Breast epithelium (tissue), 4 donors: ENCODE results near the gene CIAO1. TPM values are rescaled to one million over a fixed set of nuclear protein-coding genes. Genes with fewer than 3 reads are reported as not detected.

ENCODE experiments used
- DNase-seq, 2 donors: peaks; one replicate each; pipeline ENCODE4 v3.0.0-alpha.2; 2019; ENCODE audit warnings: low spot score in 2 of 2
- H3K27ac ChIP-seq, 2 donors: fragments of 200-600 bp; sonication (generic) in 1 of 2; one replicate each; pipeline ENCODE4 v1.5.1; 2016 to 2019; ENCODE audit warnings: mild to moderate bottlenecking in 1 of 2
- H3K27me3 ChIP-seq, 2 donors: fragments of 200-600 bp; sonication (generic) in 1 of 2; one replicate each; pipeline versions ENCODE4 v1.5.1 to v1.6.0; 2017 to 2019; ENCODE audit warnings: control low read depth in 1 of 2, mild to moderate bottlenecking in 1 of 2
- H3K36me3 ChIP-seq: fragments of 200-600 bp; one replicate; pipeline ENCODE4 v1.5.1; 2019
- H3K4me1 ChIP-seq, 2 donors: fragments of 200-600 bp; sonication (generic); one replicate each; pipeline ENCODE4 v1.5.1; 2016 to 2019; ENCODE audit warnings: control low read depth in 1 of 2
- H3K4me3 ChIP-seq, 3 donors: fragments of 200-600 bp; sonication (generic); 1 replicate in 2 of 3; 2 replicates in 1 of 3; pipeline ENCODE4 v1.5.1; 2016 to 2019; ENCODE audit warnings: mild to moderate bottlenecking in 3 of 3, moderate library complexity in 2 of 3
- H3K9me3 ChIP-seq, 2 donors: fragments of 200-600 bp; sonication (generic) in 1 of 2; one replicate each; pipeline ENCODE4 v1.5.1; 2016 to 2019; ENCODE audit warnings: control low read depth in 1 of 2
- POLR2A ChIP-seq: fragments of 450-650 bp; IDR thresholded peaks from one replicate; pipeline ENCODE4 v1.6.1; 2016; ENCODE audit warnings: antibody characterized with exemption, mild to moderate bottlenecking, moderate library complexity
- POLR2AphosphoS5 ChIP-seq, 3 donors: sonication (generic); formaldehyde crosslinking; IDR thresholded peaks; one replicate each; pipeline ENCODE4 v1.6.1; 2017; ENCODE audit warnings: antibody characterized with exemption in 3 of 3
- intact Hi-C: fragments of 100-400 bp; cut with DNase I; formaldehyde crosslinking; loops from one replicate; pipeline ENCODE4 v1.15.1; 2023; ENCODE audit warnings: low total_unique reads
- total RNA-seq, 3 donors: library from RNA; depleted of rRNA; stranded (reverse); fragments of >200 nt; gene quantifications; one replicate each; pipeline ENCODE4 v1.1.0, GENCODE V29; 2016
- TF ChIP-seq, protein P1 (sequence below), 3 donors: fragments of 450-650 bp; IDR thresholded peaks; one replicate each; pipeline ENCODE4 v1.5.1; 2016 to 2017; ENCODE audit warnings: antibody characterized with exemption in 3 of 3, mild to moderate bottlenecking in 3 of 3, moderate library complexity in 3 of 3

The CIAO1 gene
- total RNA-seq, 3 donors from 2014 or later, result 119 to 131 (median 127) TPM

DNA sequence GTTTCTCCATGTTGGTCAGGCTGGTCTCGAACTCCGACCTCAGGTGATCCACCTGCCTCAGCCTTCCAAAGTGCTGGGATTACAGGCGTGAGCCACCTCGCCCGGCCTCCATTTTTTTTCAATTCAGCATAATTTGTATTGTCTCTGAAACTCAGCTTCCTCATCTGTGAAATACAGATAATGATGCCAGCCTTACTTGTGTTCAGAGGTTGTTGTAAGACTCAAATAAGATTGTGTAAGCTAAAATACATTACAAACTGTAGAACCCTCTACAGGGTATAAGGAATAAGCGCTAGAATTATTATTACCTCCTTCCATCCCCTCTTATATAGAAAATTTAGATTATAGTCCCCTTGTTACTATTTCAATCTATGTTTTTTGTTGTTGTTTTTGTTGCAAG is 32.6 kb upstream of the CIAO1 start:
- intact Hi-C loops, result no loop called here
- no peak for TF ChIP-seq POLR2A
- TF ChIP-seq, protein P1, sequence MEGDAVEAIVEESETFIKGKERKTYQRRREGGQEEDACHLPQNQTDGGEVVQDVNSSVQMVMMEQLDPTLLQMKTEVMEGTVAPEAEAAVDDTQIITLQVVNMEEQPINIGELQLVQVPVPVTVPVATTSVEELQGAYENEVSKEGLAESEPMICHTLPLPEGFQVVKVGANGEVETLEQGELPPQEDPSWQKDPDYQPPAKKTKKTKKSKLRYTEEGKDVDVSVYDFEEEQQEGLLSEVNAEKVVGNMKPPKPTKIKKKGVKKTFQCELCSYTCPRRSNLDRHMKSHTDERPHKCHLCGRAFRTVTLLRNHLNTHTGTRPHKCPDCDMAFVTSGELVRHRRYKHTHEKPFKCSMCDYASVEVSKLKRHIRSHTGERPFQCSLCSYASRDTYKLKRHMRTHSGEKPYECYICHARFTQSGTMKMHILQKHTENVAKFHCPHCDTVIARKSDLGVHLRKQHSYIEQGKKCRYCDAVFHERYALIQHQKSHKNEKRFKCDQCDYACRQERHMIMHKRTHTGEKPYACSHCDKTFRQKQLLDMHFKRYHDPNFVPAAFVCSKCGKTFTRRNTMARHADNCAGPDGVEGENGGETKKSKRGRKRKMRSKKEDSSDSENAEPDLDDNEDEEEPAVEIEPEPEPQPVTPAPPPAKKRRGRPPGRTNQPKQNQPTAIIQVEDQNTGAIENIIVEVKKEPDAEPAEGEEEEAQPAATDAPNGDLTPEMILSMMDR (IDR thresholded peaks at IDR 0.05), result no peak
- no peak for TF ChIP-seq POLR2AphosphoS5 (IDR thresholded peaks at IDR 0.05)
- Histone ChIP-seq H3K27ac (no peak overlapping the region), H3K9me3 (no peaks in the 10 kb centered on the region), H3K27me3 (no peaks in the 10 kb centered on the region), H3K36me3 (no peaks in the 10 kb centered on the region), H3K4me1 (no peaks in the 10 kb centered on the region), H3K4me3 (no peak overlapping the region)
- no peak for DNase-seq

DNA sequence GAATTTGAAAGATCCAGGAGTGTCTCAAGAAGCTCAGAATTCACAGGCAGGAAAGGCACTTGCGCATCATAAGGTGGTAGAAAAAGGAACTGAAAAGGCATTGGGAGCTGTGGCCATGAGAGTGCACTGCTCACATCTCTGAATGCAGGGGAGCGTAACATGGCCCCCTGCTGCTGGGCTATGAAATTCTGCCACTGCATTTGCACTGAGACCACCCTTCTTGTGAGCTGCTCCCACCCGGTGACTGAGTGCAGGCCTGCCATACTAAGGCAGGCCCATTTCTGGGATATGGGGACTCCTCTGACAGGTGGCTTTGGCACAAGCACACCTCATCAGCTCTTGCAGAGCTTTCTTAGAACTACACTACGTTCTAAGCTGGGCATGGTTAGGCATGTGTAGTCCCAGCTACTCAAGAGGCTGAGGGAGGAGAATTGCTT is 32.1 kb upstream of the CIAO1 start:
- Histone ChIP-seq H3K4me1 (no peaks in the 10 kb centered on the region), H3K4me3 (no peak overlapping the region), H3K27ac (no peak overlapping the region), H3K9me3 (no peaks in the 10 kb centered on the region), H3K27me3 (no peaks in the 10 kb centered on the region), H3K36me3 (no peaks in the 10 kb centered on the region)
- TF ChIP-seq POLR2AphosphoS5 (IDR thresholded peaks at IDR 0.05), result no peak
- TF ChIP-seq, protein P1 (IDR thresholded peaks at IDR 0.05), result no peak
- DNase-seq, result no peak
- intact Hi-C loops, result no loop called here

DNA sequence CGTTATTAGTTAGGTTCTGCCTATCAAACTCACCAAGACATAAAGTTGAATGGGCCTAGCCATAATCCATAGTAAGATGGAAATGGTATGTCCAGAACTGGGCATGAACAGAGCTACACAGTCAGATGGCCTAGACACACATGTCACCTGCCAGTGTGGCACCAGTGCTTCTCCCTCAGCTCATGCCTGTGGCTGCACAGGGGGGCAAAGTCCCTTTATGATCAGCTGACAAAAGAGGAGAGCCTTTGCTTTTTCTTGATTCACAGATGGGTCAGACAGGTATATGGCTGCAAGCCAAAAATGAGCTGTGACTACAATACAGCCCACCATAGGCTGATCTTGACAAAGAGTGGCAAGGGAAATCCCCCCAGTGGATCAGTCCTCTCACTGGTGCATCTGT is 29.1 kb upstream of the CIAO1 start:
- no peak for DNase-seq
- intact Hi-C loops, result no loop called here

DNA sequence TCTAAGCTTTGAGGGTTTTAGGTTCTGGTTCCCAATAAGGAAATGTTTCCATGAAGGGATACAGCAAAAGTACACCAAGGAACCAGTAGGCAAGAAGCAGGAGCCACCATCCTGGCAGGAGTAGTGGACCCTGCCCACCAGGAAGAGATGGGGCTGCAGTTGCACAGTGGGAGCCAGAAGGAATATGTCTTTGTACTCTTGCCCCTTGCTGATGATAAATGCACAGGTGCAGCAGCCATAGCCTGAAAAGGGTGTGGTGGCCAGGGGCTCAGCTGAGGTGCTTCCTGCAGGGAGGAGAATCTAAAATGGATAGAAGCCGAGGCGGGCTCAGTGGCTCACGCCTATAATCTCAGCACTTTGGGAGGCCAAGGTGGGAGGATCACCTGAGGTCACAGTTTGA is 27.8 kb upstream of the CIAO1 start:
- Histone ChIP-seq H3K27me3 (no peaks in the 10 kb centered on the region), H3K27ac (no peak overlapping the region), H3K4me3 (no peak overlapping the region), H3K9me3 (no peaks in the 10 kb centered on the region), H3K4me1 (no peaks in the 10 kb centered on the region), H3K36me3 (no peaks in the 10 kb centered on the region)
- no peak for DNase-seq
- TF ChIP-seq POLR2AphosphoS5 (IDR thresholded peaks at IDR 0.05) (no peak), POLR2A (no peak)
- TF ChIP-seq, protein P1 (IDR thresholded peaks at IDR 0.05), result no peak
- intact Hi-C loops, result no loop called here

More for the DNA sequence above, 29.1 kb upstream of the CIAO1 start:
- Histone ChIP-seq H3K4me1 (no peaks in the 10 kb centered on the region), H3K27me3 (no peaks in the 10 kb centered on the region), H3K36me3 (no peaks in the 10 kb centered on the region), H3K27ac (no peak overlapping the region), H3K4me3 (no peak overlapping the region), H3K9me3 (no peaks in the 10 kb centered on the region)
- TF ChIP-seq, protein P1 (IDR thresholded peaks at IDR 0.05), result no peak
- TF ChIP-seq POLR2AphosphoS5 (IDR thresholded peaks at IDR 0.05), result no peak
- no peak for TF ChIP-seq POLR2A

DNA sequence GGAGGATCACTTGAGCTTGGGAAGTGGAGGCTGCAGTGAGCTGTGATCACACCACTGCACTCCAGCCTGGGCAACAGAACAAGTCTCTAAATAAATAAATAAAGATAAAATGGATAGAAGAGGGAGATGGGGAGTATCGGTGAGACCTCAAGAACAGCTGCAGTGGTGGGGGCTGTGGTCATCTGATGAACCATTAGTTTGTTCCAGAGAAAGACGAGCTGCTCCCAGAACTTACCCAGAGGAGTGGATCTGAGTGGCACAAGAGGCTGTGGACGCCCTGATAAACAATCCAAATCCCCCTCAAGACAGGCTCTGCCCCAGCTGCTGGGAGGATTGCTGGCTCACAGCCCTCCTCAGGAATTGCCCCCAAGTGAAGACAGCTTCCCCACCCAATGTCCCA is 26.9 kb upstream of the CIAO1 start:
- intact Hi-C loops, result no loop called here
- Histone ChIP-seq H3K4me3 (no peak overlapping the region), H3K27me3 (no peaks in the 10 kb centered on the region), H3K27ac (no peak overlapping the region), H3K9me3 (no peaks in the 10 kb centered on the region), H3K36me3 (no peaks in the 10 kb centered on the region), H3K4me1 (no peaks in the 10 kb centered on the region)
- DNase-seq, result no peak
- no peak for TF ChIP-seq POLR2A
- no peak for TF ChIP-seq POLR2AphosphoS5 (IDR thresholded peaks at IDR 0.05)
- TF ChIP-seq, protein P1 (IDR thresholded peaks at IDR 0.05), result no peak
